Natural killer cell (primary cell): ENCODE data around the gene UQCRC1. TPM values are rescaled to one million over a fixed set of nuclear protein-coding genes. Genes with fewer than 3 reads are reported as not detected.
A peak's percentile ranks its signal among the peaks of the same experiment; 100 is the strongest.

Experiments used
- ATAC-seq, 3 donors: fragments of 150-1000 bp in 2 of 3; fragments of 200-7000 bp in 1 of 3; cut with Tn5 transposase; 1 replicate in 1 of 3; 2 replicates in 2 of 3; pipeline ENCODE4 v1.10.0; 2021; ENCODE audit warnings: mild to moderate bottlenecking in 2 of 3, moderate library complexity in 2 of 3
- DNase-seq, 2 donors: peaks; one replicate each; pipeline versions ENCODE4 v3.0.0 to v3.0.0-alpha.2; 2013 to 2021; ENCODE audit warnings: mixed read lengths in 1 of 2
- H3K27ac ChIP-seq: one replicate; pipeline ENCODE4 v1.5.1; 2013; ENCODE audit warnings: mild to moderate bottlenecking, low read length
- H3K27me3 ChIP-seq: one replicate; pipeline ENCODE4 v1.6.1; 2013; ENCODE audit warnings: low read length; ENCODE audit not compliant: control insufficient read depth, insufficient read depth
- H3K36me3 ChIP-seq: one replicate; pipeline ENCODE4 v1.6.1; 2013; ENCODE audit warnings: low read length; ENCODE audit not compliant: control insufficient read depth, insufficient read depth
- H3K4me1 ChIP-seq: one replicate; pipeline ENCODE4 v1.6.1; 2013; ENCODE audit warnings: low read length; ENCODE audit not compliant: control insufficient read depth, insufficient read depth
- H3K4me3 ChIP-seq: one replicate; pipeline ENCODE4 v1.5.1; 2013; ENCODE audit warnings: low read length
- H3K9me3 ChIP-seq: one replicate; pipeline ENCODE4 v1.6.1; 2013; ENCODE audit warnings: low read length; ENCODE audit not compliant: control insufficient read depth, insufficient read depth
- H3K27ac Mint-ChIP-seq, 2 donors: one replicate each; pipeline ENCODE4 v1.8.0; 2022; ENCODE audit warnings: mild to moderate bottlenecking in 2 of 2, mixed read lengths in 2 of 2, moderate library complexity in 1 of 2
- H3K27me3 Mint-ChIP-seq, 2 donors: one replicate each; pipeline ENCODE4 v1.8.0; 2022; ENCODE audit warnings: low read depth in 2 of 2, mixed read lengths in 2 of 2
- H3K36me3 Mint-ChIP-seq: one replicate; pipeline ENCODE4 v1.8.0; 2022; ENCODE audit warnings: mixed read lengths
- H3K4me1 Mint-ChIP-seq, 2 donors: one replicate each; pipeline ENCODE4 v1.8.0; 2022; ENCODE audit warnings: mixed read lengths in 2 of 2
- H3K4me3 Mint-ChIP-seq: one replicate; pipeline ENCODE4 v1.8.0; 2022; ENCODE audit warnings: mild to moderate bottlenecking, moderate library complexity, mixed read lengths
- H3K9me3 Mint-ChIP-seq, 2 donors: one replicate each; pipeline ENCODE4 v1.8.0; 2022; ENCODE audit warnings: mixed read lengths in 2 of 2
- WGBS: methylation state at CpG from one replicate; pipeline ENCODE4 v1.1.7; 2013; ENCODE audit warnings: missing lambda C conversion rate; ENCODE audit not compliant: insufficient coverage; 5-methylcytosine and 5-hydroxymethylcytosine counted together
- intact Hi-C: fragments of 100-400 bp; cut with micrococcal nuclease; formaldehyde crosslinking; loops from one replicate; pipeline ENCODE4 v1.14.2; 2022
- total RNA-seq, 4 donors: library from RNA; stranded (reverse); fragments of 120-200 nt in 1 of 4; gene quantifications; one replicate each; pipeline versions ENCODE4 v1.2.3 to v1.2.4, GENCODE V29; 2013 to 2022
- TF ChIP-seq, protein P1 (sequence below): fragments of 200-600 bp; IDR thresholded peaks from one replicate; pipeline ENCODE4 v1.8.0; 2022; ENCODE audit warnings: antibody characterized with exemption

UQCRC1 gene
- total RNA-seq, 3 donors from 2014 or later (not counting 1 experiment from before 2014, with no cell fraction given), result 117 to 139 (median 124) TPM

- no peaks in the 10 kb centered on the region for H3K36me3 ChIP-seq
- no peaks in the 10 kb centered on the region for H3K27me3 ChIP-seq
- no peak for ATAC-seq
- no peaks in the 10 kb centered on the region for H3K9me3 ChIP-seq
- Mint-ChIP-seq H3K36me3 (no peaks in the 10 kb centered on the region), H3K27me3 (no peaks in the 10 kb centered on the region), H3K4me1 (peaks cover 12 to 36% of the 10 kb centered on the region in 2 donors), H3K9me3 (no peaks in the 10 kb centered on the region), H3K4me3 (no peak overlapping the region), H3K27ac (peak overlapping the region in 1 of 2 donors; percentile 94)
- no peak overlapping the region for H3K27ac ChIP-seq
- intact Hi-C loops, result loop anchor here (2.0 kb wide), 1 partner anchor 44 kb away; the partner anchor contains the start of gene UQCRC1
- H3K4me3 ChIP-seq, result no peak overlapping the region
- peaks cover 41% of the 10 kb centered on the region for H3K4me1 ChIP-seq
- DNase-seq, result no peak
- 96% methylated on average over 11 of the region's 11 CpGs for WGBS
- TF ChIP-seq, protein P1, sequence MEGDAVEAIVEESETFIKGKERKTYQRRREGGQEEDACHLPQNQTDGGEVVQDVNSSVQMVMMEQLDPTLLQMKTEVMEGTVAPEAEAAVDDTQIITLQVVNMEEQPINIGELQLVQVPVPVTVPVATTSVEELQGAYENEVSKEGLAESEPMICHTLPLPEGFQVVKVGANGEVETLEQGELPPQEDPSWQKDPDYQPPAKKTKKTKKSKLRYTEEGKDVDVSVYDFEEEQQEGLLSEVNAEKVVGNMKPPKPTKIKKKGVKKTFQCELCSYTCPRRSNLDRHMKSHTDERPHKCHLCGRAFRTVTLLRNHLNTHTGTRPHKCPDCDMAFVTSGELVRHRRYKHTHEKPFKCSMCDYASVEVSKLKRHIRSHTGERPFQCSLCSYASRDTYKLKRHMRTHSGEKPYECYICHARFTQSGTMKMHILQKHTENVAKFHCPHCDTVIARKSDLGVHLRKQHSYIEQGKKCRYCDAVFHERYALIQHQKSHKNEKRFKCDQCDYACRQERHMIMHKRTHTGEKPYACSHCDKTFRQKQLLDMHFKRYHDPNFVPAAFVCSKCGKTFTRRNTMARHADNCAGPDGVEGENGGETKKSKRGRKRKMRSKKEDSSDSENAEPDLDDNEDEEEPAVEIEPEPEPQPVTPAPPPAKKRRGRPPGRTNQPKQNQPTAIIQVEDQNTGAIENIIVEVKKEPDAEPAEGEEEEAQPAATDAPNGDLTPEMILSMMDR, result no peak
Observed at GRCh38 chr3:48565186-48565585, 44.3 kb downstream of the UQCRC1 start.

DNA sequence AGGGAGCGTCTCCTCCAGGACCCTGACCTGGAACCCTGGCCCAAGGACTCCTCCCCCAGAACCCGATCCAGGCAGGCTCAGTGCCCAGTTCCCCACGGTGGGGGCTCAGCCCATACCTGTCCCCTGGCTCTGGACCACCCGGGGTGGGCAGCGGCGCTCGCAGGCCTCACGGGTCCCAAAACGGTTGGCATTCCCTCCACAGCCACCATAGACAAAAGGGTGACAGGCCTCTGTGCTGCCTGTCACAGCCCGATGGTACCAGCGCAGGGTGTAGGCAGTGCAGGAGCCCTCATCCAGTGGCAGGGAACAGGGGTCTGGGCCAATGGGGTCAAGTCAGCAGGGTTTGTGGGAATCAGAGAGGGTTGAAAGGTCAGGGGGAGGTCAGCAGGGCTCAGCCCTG, 44.8 kb downstream of the UQCRC1 start:
- Mint-ChIP-seq H3K27me3 (no peaks in the 10 kb centered on the region), H3K36me3 (no peaks in the 10 kb centered on the region), H3K4me1 (peaks cover 14 to 42% of the 10 kb centered on the region in 2 donors), H3K9me3 (no peaks in the 10 kb centered on the region), H3K27ac (peak overlapping the region in 1 of 2 donors; percentile 94), H3K4me3 (no peak overlapping the region)
- Histone ChIP-seq H3K36me3 (no peaks in the 10 kb centered on the region), H3K27ac (no peak overlapping the region), H3K4me1 (peaks cover 46% of the 10 kb centered on the region), H3K9me3 (no peaks in the 10 kb centered on the region), H3K27me3 (no peaks in the 10 kb centered on the region), H3K4me3 (no peak overlapping the region)
- intact Hi-C loops, result loop anchor here (2.0 kb wide), 1 partner anchor 44 kb away; the partner anchor contains the start of gene UQCRC1
- DNase-seq (no peak), ATAC-seq (no peak)
- TF ChIP-seq, protein P1, result no peak
- WGBS, result 96% methylated on average over 11 of the region's 11 CpGs

- intact Hi-C loops, result loop anchor here (2.0 kb wide), 1 partner anchor 45 kb away; the partner anchor contains the start of gene UQCRC1
- Histone ChIP-seq H3K27me3 (no peaks in the 10 kb centered on the region), H3K4me1 (peaks cover 53% of the 10 kb centered on the region), H3K36me3 (no peaks in the 10 kb centered on the region), H3K9me3 (no peaks in the 10 kb centered on the region), H3K4me3 (no peak overlapping the region), H3K27ac (peak overlapping the region; percentile 47)
- Mint-ChIP-seq H3K36me3 (no peaks in the 10 kb centered on the region), H3K9me3 (no peaks in the 10 kb centered on the region), H3K27me3 (no peaks in the 10 kb centered on the region), H3K4me1 (peaks cover 15 to 47% of the 10 kb centered on the region in 2 donors), H3K27ac (peak overlapping the region; percentile 20 to 94), H3K4me3 (peak overlapping the region; percentile 65)
- WGBS, result 54% methylated on average over 10 of the region's 10 CpGs
- peak; percentile 59 to 80 for DNase-seq
- ATAC-seq, result peak; percentile 92 to 96 (median 95)
- TF ChIP-seq, protein P1, result no peak
Observed at GRCh38 chr3:48564022-48564421, 45.4 kb downstream of the UQCRC1 start.

DNA sequence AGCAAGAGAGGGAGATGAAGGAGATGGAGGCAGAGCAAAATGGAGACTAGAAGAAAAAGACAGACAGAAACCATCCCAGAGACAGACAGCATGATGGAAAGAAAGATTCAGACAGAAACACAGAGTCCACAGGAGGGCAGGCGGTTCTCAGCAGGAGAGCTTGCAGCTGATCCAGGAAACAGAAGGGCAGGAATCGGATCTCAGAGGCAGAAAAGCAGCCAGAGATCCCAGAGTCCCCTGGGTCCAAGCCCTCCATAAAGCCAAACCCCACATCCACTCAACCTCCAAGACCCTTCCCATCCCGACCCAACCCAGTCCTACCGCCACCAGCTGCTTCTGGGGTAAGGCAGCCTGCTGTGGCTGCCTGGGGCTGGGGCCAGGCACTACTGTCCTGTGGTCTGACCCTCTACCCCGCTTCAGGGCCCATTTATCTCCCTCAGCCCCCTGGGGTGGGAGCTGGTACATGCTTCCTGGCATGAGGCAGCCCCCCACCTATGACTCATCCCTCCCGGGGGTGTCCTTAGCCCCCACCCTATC, 46.0 kb downstream of the UQCRC1 start, which contains the start of gene UCN2:
UCN2 (minus strand) TSS at position 400 of the 537 bp plus-strand sequence. CDS start 657 bp downstream, outside the sequence.
- Histone ChIP-seq H3K4me1 (peaks cover 58% of the 10 kb centered on the region), H3K9me3 (no peaks in the 10 kb centered on the region), H3K4me3 (no peak within 1 kb of the TSS), H3K27ac (peak within 1 kb of the TSS; percentile 47), H3K36me3 (no peaks in the 10 kb centered on the region), H3K27me3 (no peaks in the 10 kb centered on the region)
- H3K9me3 Mint-ChIP-seq, result no peaks in the 10 kb centered on the region
- peak within 1 kb of the TSS; percentile 20 to 94 for H3K27ac Mint-ChIP-seq
- intact Hi-C loops, result no loop called here
- peaks cover 21 to 52% of the 10 kb centered on the region in 2 donors for H3K4me1 Mint-ChIP-seq
- peak within 1 kb of the TSS; percentile 65 for H3K4me3 Mint-ChIP-seq
- DNase-seq (no peak), ATAC-seq (no peak)
- WGBS, result 78% methylated on average over 6 of the region's 6 CpGs
- TF ChIP-seq, protein P1, result no peak
- no peaks in the 10 kb centered on the region for H3K36me3 Mint-ChIP-seq
- no peaks in the 10 kb centered on the region for H3K27me3 Mint-ChIP-seq
